ENCODE data around the gene NRIP1. TPM values are rescaled to one million over a fixed set of nuclear protein-coding genes. Genes with fewer than 3 reads are reported as not detected.

Gene NRIP1
- total RNA-seq, 2 donors from 2014 or later: 29.9 to 35.9 TPM

GRCh38 chr21:15090390-15090789 lies 25.6 kb upstream of the NRIP1 start:
- no peaks in the 10 kb centered on the region for H3K9me3 ChIP-seq (ENCODE audit: control insufficient read depth, low read length)
- H3K9ac ChIP-seq (ENCODE audit: extremely low read depth, low read length, poor library complexity, severe bottlenecking): no peak overlapping the region
- Mint-ChIP-seq H3K27ac (no peak overlapping the region), H3K4me1 (peaks cover 1% of the 10 kb centered on the region), H3K27me3 (ENCODE audit: insufficient read depth) (peaks cover 2% of the 10 kb centered on the region), H3K36me3 (ENCODE audit: low read depth) (no peaks in the 10 kb centered on the region), H3K4me3 (no peak overlapping the region), H3K9me3 (no peaks in the 10 kb centered on the region)
- no peak overlapping the region for H3K4me3 ChIP-seq (ENCODE audit: low read length)
- DNase-seq: no peak
- no CpG with 5 or more reads among the region's 1 CpG for WGBS, 2 experiments (ENCODE audit: insufficient coverage in 1 of 2, insufficient read length in 1 of 2)
- H3K4me1 ChIP-seq (ENCODE audit: control insufficient read depth, insufficient read depth, low read length): no peaks in the 10 kb centered on the region
- H3K27ac ChIP-seq (ENCODE audit: low read depth, low read length): no peak overlapping the region
- H3K27me3 ChIP-seq (ENCODE audit: control insufficient read depth, insufficient read depth, low read length, poor library complexity, severe bottlenecking): no peaks in the 10 kb centered on the region
- TF ChIP-seq CTCF (conservative IDR thresholded peaks at IDR 0.05): no peak
- H3K36me3 ChIP-seq (ENCODE audit: control insufficient read depth, insufficient read depth, low read length): no peaks in the 10 kb centered on the region

GRCh38 chr21:15088488-15088887 lies 23.7 kb upstream of the NRIP1 start:
- Histone ChIP-seq H3K9ac (ENCODE audit: extremely low read depth, low read length, poor library complexity, severe bottlenecking) (no peak overlapping the region), H3K36me3 (ENCODE audit: control insufficient read depth, insufficient read depth, low read length) (no peaks in the 10 kb centered on the region), H3K4me3 (ENCODE audit: low read length) (no peak overlapping the region), H3K9me3 (ENCODE audit: control insufficient read depth, low read length) (no peaks in the 10 kb centered on the region), H3K27me3 (ENCODE audit: control insufficient read depth, insufficient read depth, low read length, poor library complexity, severe bottlenecking) (no peaks in the 10 kb centered on the region), H3K4me1 (ENCODE audit: control insufficient read depth, insufficient read depth, low read length) (no peaks in the 10 kb centered on the region), H3K27ac (ENCODE audit: low read depth, low read length) (no peak overlapping the region)
- WGBS, 2 experiments (ENCODE audit: insufficient coverage in 1 of 2, insufficient read length in 1 of 2): 93 to 100% methylated on average over 1 of the region's 1 CpG
- no peaks in the 10 kb centered on the region for H3K27me3 Mint-ChIP-seq (ENCODE audit: insufficient read depth)
- no peaks in the 10 kb centered on the region for H3K4me1 Mint-ChIP-seq
- H3K9me3 Mint-ChIP-seq: no peaks in the 10 kb centered on the region
- H3K36me3 Mint-ChIP-seq (ENCODE audit: low read depth): no peaks in the 10 kb centered on the region
- H3K27ac Mint-ChIP-seq: no peak overlapping the region
- no peak for TF ChIP-seq CTCF (conservative IDR thresholded peaks at IDR 0.05)
- DNase-seq: no peak
- H3K4me3 Mint-ChIP-seq: no peak overlapping the region

- no peaks in the 10 kb centered on the region for H3K27me3 Mint-ChIP-seq (ENCODE audit: insufficient read depth)
- Histone ChIP-seq H3K9me3 (ENCODE audit: control insufficient read depth, low read length) (no peaks in the 10 kb centered on the region), H3K27ac (ENCODE audit: low read depth, low read length) (no peak overlapping the region), H3K27me3 (ENCODE audit: control insufficient read depth, insufficient read depth, low read length, poor library complexity, severe bottlenecking) (no peaks in the 10 kb centered on the region), H3K4me3 (ENCODE audit: low read length) (no peak overlapping the region), H3K4me1 (ENCODE audit: control insufficient read depth, insufficient read depth, low read length) (peaks cover 3% of the 10 kb centered on the region), H3K9ac (ENCODE audit: extremely low read depth, low read length, poor library complexity, severe bottlenecking) (no peak overlapping the region), H3K36me3 (ENCODE audit: control insufficient read depth, insufficient read depth, low read length) (no peaks in the 10 kb centered on the region)
- TF ChIP-seq CTCF (conservative IDR thresholded peaks at IDR 0.05): no peak
- H3K27ac Mint-ChIP-seq: no peak overlapping the region
- no peak overlapping the region for H3K4me3 Mint-ChIP-seq
- no peaks in the 10 kb centered on the region for H3K36me3 Mint-ChIP-seq (ENCODE audit: low read depth)
- DNase-seq: no peak
- peaks cover 7% of the 10 kb centered on the region for H3K4me1 Mint-ChIP-seq
- H3K9me3 Mint-ChIP-seq: no peaks in the 10 kb centered on the region
Measured at GRCh38 chr21:15084668-15085067, 19.9 kb upstream of the NRIP1 start.
